HG02759 (cell line): Measurements from ENCODE around the gene NUFIP2.
"Not testable (repeated sequence)": the region's sequence is repeated elsewhere in the genome, so short reads cannot be mapped to it uniquely, and the experiment has no call there.

ENCODE experiments used
- ATAC-seq: cut with Tn5 transposase; IDR thresholded peaks from one replicate; pipeline ENCODE4 v1.9.1; 2021; ENCODE audit warnings: mild to moderate bottlenecking, moderate library complexity; ENCODE audit not compliant: unreplicated experiment

Gene NUFIP2

GRCh38 chr17:29293890-29294579 is at the start of gene NUFIP2:
NUFIP2 (minus strand) TSS chr17:29294148; CDS start chr17:29294059, 89 bp downstream.
- peak; percentile 80 for ATAC-seq

- no peak for ATAC-seq
Measured at GRCh38 chr17:29342158-29342765, 48.3 kb upstream of the NUFIP2 start.

GRCh38 chr17:29341726-29342125 is 47.8 kb upstream of the NUFIP2 start:
- ATAC-seq, result no peak

- ATAC-seq, result not testable (repeated sequence)
Measured at GRCh38 chr17:29339016-29339415, 45.1 kb upstream of the NUFIP2 start.

- no peak for ATAC-seq
Measured at GRCh38 chr17:29331708-29332085, 37.7 kb upstream of the NUFIP2 start.

- no peak for ATAC-seq
Measured at GRCh38 chr17:29331075-29331707, 37.2 kb upstream of the NUFIP2 start.

- no peak for ATAC-seq
Measured at GRCh38 chr17:29327412-29327811, 33.5 kb upstream of the NUFIP2 start.

- no peak for ATAC-seq
Measured at GRCh38 chr17:29326023-29326813, 32.3 kb upstream of the NUFIP2 start.

- ATAC-seq, result no peak
Measured at GRCh38 chr17:29322363-29322762, 28.4 kb upstream of the NUFIP2 start.

GRCh38 chr17:29303386-29303785 is 9.4 kb upstream of the NUFIP2 start:
- no peak for ATAC-seq

- ATAC-seq, result no peak
Measured at GRCh38 chr17:29299031-29299430, 5.1 kb upstream of the NUFIP2 start.

- no peak for ATAC-seq
Measured at GRCh38 chr17:29295420-29295819, 1.5 kb upstream of the NUFIP2 start.

GRCh38 chr17:29294580-29294900 is 592 bp upstream of the NUFIP2 start:
- no peak for ATAC-seq

GRCh38 chr17:29292992-29293889 is 707 bp downstream of the NUFIP2 start:
- peak; percentile 11 for ATAC-seq

GRCh38 chr17:29292071-29292991 is 1.6 kb downstream of the NUFIP2 start:
- ATAC-seq, result no peak

- no peak for ATAC-seq
Measured at GRCh38 chr17:29291163-29291752, 2.7 kb downstream of the NUFIP2 start.

- ATAC-seq, result no peak
Measured at GRCh38 chr17:29289852-29290251, 4.1 kb downstream of the NUFIP2 start.

- ATAC-seq, result no peak
Measured at GRCh38 chr17:29283961-29284360, 10.0 kb downstream of the NUFIP2 start.

GRCh38 chr17:29283496-29283895 is 10.5 kb downstream of the NUFIP2 start:
- no peak for ATAC-seq
